GM19043 (cell line): Measurements from ENCODE around the gene PHF23.

Source experiments
- ATAC-seq: cut with Tn5 transposase; IDR thresholded peaks from one replicate; pipeline ENCODE4 v1.9.1; 2021; ENCODE audit warnings: low read depth; ENCODE audit not compliant: unreplicated experiment

Gene PHF23

DNA sequence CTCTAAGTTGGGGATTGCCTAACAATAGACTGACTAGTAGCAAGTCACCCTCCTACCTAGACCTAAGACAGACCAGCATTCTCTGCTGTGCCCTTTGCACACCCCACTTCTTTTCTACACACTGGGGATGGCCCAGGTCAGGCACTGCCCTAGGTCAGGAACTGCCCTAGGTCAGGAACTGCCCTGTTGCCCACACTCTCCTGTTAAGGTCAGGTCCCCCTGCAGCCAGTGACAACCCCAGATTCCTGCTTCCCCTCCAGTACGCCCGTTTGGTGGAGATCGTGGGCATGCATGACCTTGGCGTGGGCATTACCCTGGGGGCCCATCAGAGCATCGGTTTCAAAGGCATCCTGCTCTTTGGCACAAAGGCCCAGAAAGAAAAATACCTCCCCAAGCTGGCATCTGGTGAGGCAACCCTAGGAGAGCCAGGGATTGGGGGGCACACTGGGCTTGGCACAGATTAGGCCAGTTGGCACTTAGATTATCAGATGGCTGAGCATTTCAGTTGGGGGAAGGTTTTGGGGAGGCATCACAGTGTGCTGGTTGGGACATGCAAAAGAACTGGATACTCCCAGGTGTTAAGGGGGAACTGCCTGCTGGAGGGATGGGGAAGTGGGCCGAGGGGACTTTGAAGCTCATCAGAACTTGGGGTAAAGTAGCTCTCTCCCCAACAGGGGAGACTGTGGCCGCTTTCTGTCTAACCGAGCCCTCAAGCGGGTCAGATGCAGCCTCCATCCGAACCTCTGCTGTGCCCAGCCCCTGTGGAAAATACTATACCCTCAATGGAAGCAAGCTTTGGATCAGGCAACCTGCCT is 17.8 kb downstream of the PHF23 start:
- no peak for ATAC-seq

GRCh38 chr17:7220593-7221277 is 18.5 kb downstream of the PHF23 start:
- ATAC-seq = no peak

GRCh38 chr17:7219812-7220592 is 19.3 kb downstream of the PHF23 start, which contains the start of the genes ACADVL and DLG4:
Gene ACADVL (plus strand): TSS chr17:7219938. CDS start chr17:7219985, 47 bp downstream.
Gene DLG4 (minus strand): TSS chr17:7219836.
- ATAC-seq = peak; percentile 63

DNA sequence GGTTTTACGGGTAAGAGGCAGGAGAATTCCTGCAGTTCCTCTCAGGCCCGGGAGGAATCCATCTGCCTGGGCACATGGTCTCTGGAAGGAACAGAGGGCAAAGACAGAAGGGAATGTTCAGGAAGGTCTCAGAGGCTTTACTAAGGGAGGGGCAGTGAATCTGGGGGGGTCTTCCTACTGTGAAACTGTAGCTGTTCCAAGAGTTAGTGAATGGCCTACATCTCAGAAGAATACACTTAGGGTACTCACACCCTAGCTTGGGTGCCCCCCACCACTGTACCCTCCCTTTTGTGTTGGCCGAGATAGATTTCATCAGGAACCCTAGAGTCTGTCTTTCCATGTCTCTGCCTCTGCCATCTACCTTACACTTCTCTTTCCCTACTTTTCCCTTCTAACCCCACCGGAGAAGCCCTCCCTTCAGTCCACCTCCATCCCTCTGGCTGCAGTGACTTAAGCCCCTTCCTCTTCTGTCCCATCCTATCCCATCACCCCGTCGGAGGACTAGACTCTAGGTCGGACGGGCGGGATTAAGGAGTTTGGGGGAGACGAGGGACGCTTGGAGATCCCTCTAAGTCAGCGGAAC is 19.9 kb downstream of the PHF23 start:
- ATAC-seq = no peak

- ATAC-seq = no peak
Measured at GRCh38 chr17:7218758-7219157, 20.5 kb downstream of the PHF23 start.

DNA sequence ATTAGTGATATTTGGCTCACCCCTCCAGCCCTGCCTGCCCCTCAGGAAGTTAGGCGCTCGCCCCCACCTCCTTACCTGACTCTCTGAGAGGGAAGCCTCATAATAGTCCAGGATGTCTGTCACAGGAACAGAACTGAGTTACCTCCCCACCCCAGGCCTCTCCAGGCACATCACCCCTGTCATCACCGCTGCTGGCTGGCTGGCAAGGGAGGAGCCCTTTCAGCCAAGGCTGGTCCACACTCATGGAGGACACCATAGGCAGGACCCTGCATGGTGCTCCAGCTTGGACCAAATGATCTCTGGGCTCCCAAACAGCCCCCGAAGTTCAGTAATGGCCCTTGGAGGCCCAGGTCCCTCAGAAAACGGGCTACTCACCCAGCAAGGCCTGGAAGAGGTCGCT is 21.1 kb downstream of the PHF23 start:
- no peak for ATAC-seq

DNA sequence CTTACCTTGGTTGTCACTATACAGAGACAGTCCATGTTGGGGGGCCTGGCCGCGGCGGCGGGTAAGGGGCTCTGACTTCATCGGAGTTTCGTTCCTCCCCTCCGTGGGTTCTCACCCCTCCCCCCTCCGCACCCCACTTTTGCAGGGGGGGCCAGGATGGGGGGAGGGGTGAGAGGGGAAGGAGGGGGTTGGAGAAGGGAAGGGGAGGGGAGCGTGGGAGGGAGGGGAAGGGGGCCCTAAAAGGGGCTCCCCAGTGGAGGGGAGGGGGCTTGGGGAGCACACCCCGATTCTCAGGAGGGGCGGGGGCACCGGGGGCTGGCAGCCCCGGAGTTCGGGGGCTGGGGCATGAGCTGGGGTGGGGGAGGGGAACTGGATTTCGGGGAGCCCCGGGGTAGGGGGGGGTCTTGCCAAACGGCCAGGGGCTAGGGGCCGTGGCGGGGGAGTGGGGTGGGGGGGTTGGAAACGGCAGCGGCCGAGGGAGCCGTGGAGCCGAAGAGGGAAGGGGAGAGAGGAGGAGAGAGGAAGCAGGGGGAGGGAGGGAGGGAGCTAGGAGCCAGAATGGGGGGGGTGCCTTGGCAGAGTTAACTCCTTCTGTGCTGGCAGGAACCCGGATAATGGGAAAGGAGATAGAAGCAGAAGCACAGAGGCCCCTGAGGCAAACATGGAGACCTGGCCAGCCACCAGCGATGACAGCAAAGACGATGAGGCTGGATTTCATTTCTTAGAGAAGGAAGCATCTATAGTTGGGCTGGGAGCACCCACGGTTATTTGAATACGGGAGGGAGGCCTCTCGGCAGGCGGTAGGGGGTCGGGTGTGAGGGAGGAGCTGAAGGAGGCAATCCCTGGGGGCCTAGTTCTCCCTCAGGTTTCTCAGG is 21.9 kb downstream of the PHF23 start:
- no peak for ATAC-seq

DNA sequence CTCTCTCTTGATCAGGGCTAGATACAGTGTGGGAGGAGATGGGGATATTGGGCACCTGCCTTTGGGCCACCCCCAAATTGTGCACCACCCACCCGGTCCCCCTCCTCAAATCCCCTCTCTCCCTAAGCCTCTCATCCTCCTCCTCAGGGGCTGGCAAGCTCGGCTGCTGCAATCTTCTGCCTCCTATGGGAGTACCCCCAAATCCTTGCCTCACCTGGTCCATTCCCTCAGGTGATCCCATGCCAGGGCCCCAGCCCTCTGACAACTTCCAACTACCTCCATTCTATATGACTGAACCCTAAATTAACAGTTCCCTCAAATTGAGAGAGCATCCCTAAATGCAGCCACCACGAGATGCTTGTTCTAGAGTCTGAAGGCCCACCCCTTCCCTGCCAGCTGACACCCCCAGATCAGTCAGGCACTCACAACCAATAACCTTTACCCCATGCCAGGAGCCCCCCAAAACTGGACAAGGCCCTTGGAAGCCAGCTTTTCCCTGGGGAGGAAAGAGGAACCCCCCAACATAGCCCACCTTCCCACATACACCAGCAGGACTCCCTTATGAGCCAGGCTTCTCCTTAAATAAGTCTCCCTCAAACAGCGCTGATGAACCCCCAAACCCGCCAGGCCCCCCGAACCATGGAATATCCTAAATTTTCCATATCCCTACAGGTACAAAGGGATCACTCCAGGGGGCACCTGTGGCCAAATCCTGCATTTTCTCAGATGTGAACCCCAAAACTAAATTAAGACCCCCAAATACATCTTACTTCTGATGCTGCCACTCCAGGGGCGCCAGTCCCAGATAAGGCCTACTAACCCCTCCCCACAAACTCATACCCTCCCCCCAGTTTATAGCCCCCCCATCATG is 22.8 kb downstream of the PHF23 start:
- ATAC-seq = no peak

DNA sequence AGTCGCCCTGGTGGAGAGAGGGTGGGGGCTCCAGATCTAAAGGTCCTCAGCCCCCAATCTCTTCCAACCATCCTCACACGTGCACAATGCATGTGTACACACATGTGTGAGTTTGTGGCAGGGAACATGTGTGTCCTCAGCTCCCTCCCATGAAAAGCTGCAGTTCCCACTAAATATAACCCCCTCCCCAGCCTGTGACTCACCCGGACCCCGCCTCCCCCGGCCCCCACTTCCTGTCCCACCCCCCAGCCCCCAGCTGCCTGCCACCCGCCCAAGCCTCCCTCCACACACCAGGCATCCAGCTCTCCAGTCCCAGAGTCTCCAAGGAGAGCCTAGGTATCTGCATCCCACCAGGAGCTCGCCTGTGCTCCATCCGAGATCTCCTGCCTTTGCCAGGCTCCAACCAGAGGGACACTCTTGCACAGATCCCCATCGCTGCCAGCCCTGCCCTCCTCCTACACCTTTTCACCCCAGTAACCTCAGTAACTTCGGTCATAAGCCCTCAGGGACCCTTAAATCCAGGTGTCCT is 23.5 kb downstream of the PHF23 start:
- no peak for ATAC-seq

DNA sequence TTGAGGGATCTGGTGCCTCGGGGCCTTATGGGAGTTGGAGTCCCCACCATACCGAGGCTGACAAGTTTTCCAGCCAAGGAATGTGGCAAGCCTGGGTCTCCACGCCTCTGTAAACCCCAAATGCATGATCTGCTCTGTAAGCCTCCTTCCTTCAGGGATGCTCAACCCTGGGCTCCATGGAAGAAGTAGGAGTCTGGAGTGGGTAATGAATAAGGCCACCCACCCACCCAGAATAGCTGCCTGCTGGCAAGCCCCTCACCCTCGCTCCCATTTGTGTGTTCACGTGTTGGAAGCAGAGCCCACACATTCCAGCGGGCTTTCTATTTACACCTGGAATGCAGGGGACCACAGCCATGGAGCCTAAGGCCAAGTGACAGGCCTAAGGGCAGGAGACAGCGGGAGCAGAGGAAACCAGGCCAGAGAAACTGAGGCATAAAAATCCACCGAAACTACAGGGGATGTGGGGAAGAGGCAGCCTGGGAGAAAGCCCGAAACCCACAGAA is 24.1 kb downstream of the PHF23 start:
- no peak for ATAC-seq

GRCh38 chr17:7214300-7215135 is 24.7 kb downstream of the PHF23 start:
- ATAC-seq = peak; percentile 63

DNA sequence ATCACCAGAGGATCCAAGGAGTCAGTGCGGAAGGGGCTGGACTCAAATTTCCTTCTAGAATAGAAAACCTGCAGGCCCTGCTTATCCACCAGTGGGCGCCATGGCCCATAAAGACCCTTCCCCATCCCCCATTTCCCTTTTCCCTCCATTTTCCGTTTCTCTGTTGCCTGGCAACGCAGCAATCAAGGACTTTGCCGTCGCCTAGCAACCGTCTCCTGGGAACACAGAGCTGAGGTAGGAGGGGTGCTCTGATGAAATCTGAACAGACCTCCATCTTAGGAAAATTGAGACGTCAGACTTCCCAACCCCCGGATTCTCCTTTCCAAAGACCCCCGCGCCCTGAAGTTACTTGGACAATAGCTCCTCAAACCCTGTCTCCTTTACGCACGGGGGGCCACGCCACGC is 25.4 kb downstream of the PHF23 start:
- ATAC-seq = no peak

DNA sequence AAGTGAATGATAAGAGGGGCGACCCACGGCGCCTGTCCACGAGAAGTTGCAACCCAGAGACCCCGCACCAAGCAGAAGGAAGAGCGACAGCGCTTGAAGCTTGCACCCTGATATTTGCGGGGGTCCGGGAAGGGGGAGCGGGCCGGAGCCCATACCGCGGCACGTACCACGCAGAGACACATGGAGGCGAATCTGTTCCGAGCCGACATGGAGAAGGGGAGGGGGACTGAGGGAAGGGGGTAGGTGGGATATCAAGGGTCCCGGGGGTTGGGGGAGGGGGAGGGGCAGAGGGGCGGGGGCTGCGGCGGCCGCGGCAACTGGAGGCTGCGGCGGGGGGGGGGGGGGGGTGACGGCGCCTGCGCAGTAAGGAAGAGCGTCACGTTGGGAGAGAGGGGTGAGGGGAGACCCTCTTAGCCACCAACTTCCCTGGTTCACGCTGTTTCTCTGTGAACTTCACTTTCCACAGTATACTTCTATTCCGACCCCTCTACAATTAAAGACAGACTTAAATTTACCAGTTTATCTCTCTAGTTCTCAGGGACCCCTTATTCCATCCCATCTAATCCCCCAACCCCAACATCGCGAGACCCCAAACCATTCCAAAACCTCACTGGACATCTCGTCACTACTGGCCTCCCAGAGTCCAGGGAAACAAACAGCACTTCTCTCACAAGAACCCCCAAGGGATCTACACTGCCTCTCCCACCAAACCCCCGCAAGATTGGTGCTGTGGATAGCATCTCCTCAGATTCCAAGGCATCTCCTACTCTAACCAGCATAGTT is 27.6 kb downstream of the PHF23 start:
- no peak for ATAC-seq

- no peak for ATAC-seq
Measured at GRCh38 chr17:7208754-7209460, 30.4 kb downstream of the PHF23 start.

- no peak for ATAC-seq
Measured at GRCh38 chr17:7208027-7208571, 31.2 kb downstream of the PHF23 start.
